AG04450 (cell line): ENCODE measurements around the gene PHF20. TPM values are rescaled to one million over a fixed set of nuclear protein-coding genes. Genes with fewer than 3 reads are reported as not detected.
A peak's percentile ranks its signal among the peaks of the same experiment; 100 is the strongest.

Experiments
- CTCF ChIA-PET: fragments of 300-600, 350-600 bp; formaldehyde crosslinking; extraction: SDS; loops from one replicate; lab custom pipeline; 2022; ENCODE audit warnings: antibody characterized with exemption, inconsistent platforms; lab: Charles Lee
- POLR2A ChIA-PET: fragments of 350-600 bp; formaldehyde crosslinking; extraction: SDS; loops from one replicate; lab custom pipeline; 2021; ENCODE audit warnings: antibody characterized with exemption, inconsistent platforms; lab: Yijun Ruan, JAX
- DNase-seq: peaks from one replicate; pipeline ENCODE4 v3.0.0-alpha.2; 2011; ENCODE audit warnings: low read depth, low spot score
- H3K27ac ChIP-seq: one replicate; pipeline ENCODE4 v1.5.1; 2012; ENCODE audit warnings: low read depth, low read length, control low read depth
- H3K27me3 ChIP-seq: one replicate; pipeline ENCODE4 v1.6.0; 2012; ENCODE audit warnings: low read length; ENCODE audit not compliant: control insufficient read depth, insufficient read depth
- H3K4me3 ChIP-seq: 2 replicates; pipeline ENCODE4 v1.5.1; 2011; ENCODE audit warnings: mild to moderate bottlenecking, low read depth, low read length, control low read depth
- H3K9me3 ChIP-seq: 2 replicates; pipeline ENCODE4 v1.5.1; 2012; ENCODE audit warnings: low read length; ENCODE audit not compliant: control insufficient read depth, insufficient read depth
- polyA plus RNA-seq: library from polyadenylated mRNA; depleted of rRNA; stranded (reverse); fragments of >200 nt; gene quantifications from 2 replicates; pipeline ENCODE4 v1.2.3, GENCODE V29; 2011
- TF ChIP-seq, protein P1 (sequence below): IDR thresholded peaks from 2 replicates; pipeline ENCODE4 v1.5.1; 2011; ENCODE audit warnings: low read depth, low read length, control low read depth, inconsistent platforms

The PHF20 gene
- polyA plus RNA-seq, 1 experiment, result 30.6 TPM

GRCh38 chr20:35883778-35884540 is 112.1 kb downstream of the PHF20 start:
- CTCF ChIA-PET, result interaction anchor here (0.6 to 1.9 kb wide), 10 partner anchors 9 to 222 kb away, joined by 3 to 9 read pairs (median 4); partner anchors contain the start of genes RBM39 and SCAND1
- POLR2A ChIA-PET, result interaction anchor here (0.5 to 3.2 kb wide), 13 partner anchors 8 to 184 kb away, joined by 3 to 34 read pairs (median 3); partner anchors contain the start of genes NFS1, PHF20, RBM39 and ROMO1
- Histone ChIP-seq H3K9me3 (no peaks in the 10 kb centered on the region), H3K27ac (peak overlapping the region; percentile 99), H3K4me3 (peak overlapping the region; percentile 48), H3K27me3 (no peaks in the 10 kb centered on the region)
- TF ChIP-seq, protein P1, sequence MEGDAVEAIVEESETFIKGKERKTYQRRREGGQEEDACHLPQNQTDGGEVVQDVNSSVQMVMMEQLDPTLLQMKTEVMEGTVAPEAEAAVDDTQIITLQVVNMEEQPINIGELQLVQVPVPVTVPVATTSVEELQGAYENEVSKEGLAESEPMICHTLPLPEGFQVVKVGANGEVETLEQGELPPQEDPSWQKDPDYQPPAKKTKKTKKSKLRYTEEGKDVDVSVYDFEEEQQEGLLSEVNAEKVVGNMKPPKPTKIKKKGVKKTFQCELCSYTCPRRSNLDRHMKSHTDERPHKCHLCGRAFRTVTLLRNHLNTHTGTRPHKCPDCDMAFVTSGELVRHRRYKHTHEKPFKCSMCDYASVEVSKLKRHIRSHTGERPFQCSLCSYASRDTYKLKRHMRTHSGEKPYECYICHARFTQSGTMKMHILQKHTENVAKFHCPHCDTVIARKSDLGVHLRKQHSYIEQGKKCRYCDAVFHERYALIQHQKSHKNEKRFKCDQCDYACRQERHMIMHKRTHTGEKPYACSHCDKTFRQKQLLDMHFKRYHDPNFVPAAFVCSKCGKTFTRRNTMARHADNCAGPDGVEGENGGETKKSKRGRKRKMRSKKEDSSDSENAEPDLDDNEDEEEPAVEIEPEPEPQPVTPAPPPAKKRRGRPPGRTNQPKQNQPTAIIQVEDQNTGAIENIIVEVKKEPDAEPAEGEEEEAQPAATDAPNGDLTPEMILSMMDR, result peak; percentile 65
- DNase-seq, result peak; percentile 98

DNA sequence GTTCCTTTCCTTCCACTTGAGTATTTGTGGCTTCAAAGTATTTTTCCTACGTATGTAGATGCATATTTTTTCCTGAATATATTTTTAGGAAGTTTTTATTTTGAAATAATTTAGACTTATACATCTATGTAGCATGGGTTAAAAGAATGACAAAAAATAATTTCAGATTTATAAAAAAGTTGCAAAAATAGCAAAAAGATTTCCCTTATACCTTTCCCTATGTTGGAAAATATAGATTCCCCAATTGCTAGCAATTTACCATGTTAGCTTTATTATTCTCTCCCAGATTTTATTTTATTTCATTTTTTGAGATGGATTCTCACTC is 112.7 kb downstream of the PHF20 start:
- no peak for DNase-seq
- H3K27ac ChIP-seq, result peak overlapping the region; percentile 99
- POLR2A ChIA-PET, result interaction anchor here (0.5 to 3.2 kb wide), 13 partner anchors 9 to 185 kb away, joined by 3 to 34 read pairs (median 3); partner anchors contain the start of genes NFS1, PHF20, RBM39 and ROMO1
- CTCF ChIA-PET, result interaction anchor here (0.6 to 1.9 kb wide), 12 partner anchors 10 to 221 kb away, joined by 3 to 9 read pairs (median 4); partner anchors contain the start of genes RBM39 and SCAND1
- no peaks in the 10 kb centered on the region for H3K27me3 ChIP-seq
- H3K4me3 ChIP-seq, result peak overlapping the region; percentile 48
- no peaks in the 10 kb centered on the region for H3K9me3 ChIP-seq
- TF ChIP-seq, protein P1, result no peak

GRCh38 chr20:35885212-35885611 is 113.4 kb downstream of the PHF20 start:
- Histone ChIP-seq H3K4me3 (no peak overlapping the region), H3K9me3 (no peaks in the 10 kb centered on the region), H3K27ac (no peak overlapping the region), H3K27me3 (no peaks in the 10 kb centered on the region)
- CTCF ChIA-PET, result interaction anchor here (0.5 to 1.9 kb wide), 9 partner anchors 9 to 154 kb away, joined by 3 to 9 read pairs (median 4); partner anchors contain the start of gene SCAND1
- TF ChIP-seq, protein P1, result no peak
- POLR2A ChIA-PET, result interaction anchor here (0.6 to 3.2 kb wide), 3 partner anchors 139 to 148 kb away, joined by 7 to 34 read pairs (median 8); partner anchors contain the start of gene RBM39
- DNase-seq, result no peak

- ChIA-PET CTCF (interaction anchor here (1.0 kb wide), 1 partner anchor 68 kb away, joined by 3 read pairs; the partner anchor contains the start of gene SCAND1), POLR2A (interaction anchor here (1.6 kb wide), 1 partner anchor 144 kb away, joined by 10 read pairs; the partner anchor contains the start of gene RBM39)
- no peaks in the 10 kb centered on the region for H3K27me3 ChIP-seq
- H3K4me3 ChIP-seq, result no peak overlapping the region
- DNase-seq, result no peak
- no peak overlapping the region for H3K27ac ChIP-seq
- H3K9me3 ChIP-seq, result no peaks in the 10 kb centered on the region
- TF ChIP-seq, protein P1, result no peak
These were observed 114.7 kb downstream of the PHF20 start for GRCh38 chr20:35886537-35886936.
